ENCODE measurements around the gene SCRN3.
"Not testable (repeated sequence)": the region's sequence is repeated elsewhere in the genome, so short reads cannot be mapped to it uniquely, and the experiment has no call there.

The SCRN3 gene

GRCh38 chr2:174383796-174384195 is 11.7 kb upstream of the SCRN3 start:
- Histone ChIP-seq H3K27me3 (ENCODE audit: control insufficient read depth, insufficient read depth, low read length) (no peaks in the 10 kb centered on the region), H3K27ac (ENCODE audit: low read length) (no peak overlapping the region), H3K9ac (ENCODE audit: low read length) (no peak overlapping the region), H3K36me3 (ENCODE audit: control insufficient read depth, low read depth, low read length) (peaks cover 13% of the 10 kb centered on the region), H3K4me1 (ENCODE audit: control insufficient read depth, low read depth, low read length) (no peaks in the 10 kb centered on the region), H3K4me3 (ENCODE audit: low read length) (no peak overlapping the region), H3K9me3 (ENCODE audit: control insufficient read depth, low read depth, low read length) (no peaks in the 10 kb centered on the region)

- H3K36me3 ChIP-seq (ENCODE audit: control insufficient read depth, low read depth, low read length): peaks cover 10% of the 10 kb centered on the region
- no peaks in the 10 kb centered on the region for H3K9me3 ChIP-seq (ENCODE audit: control insufficient read depth, low read depth, low read length)
- no peaks in the 10 kb centered on the region for H3K4me1 ChIP-seq (ENCODE audit: control insufficient read depth, low read depth, low read length)
- H3K27me3 ChIP-seq (ENCODE audit: control insufficient read depth, insufficient read depth, low read length): no peaks in the 10 kb centered on the region
- no peak overlapping the region for H3K4me3 ChIP-seq (ENCODE audit: low read length)
- no peak overlapping the region for H3K9ac ChIP-seq (ENCODE audit: low read length)
- no peak overlapping the region for H3K27ac ChIP-seq (ENCODE audit: low read length)
Observed at GRCh38 chr2:174385201-174385600, 10.3 kb upstream of the SCRN3 start.

- H3K36me3 ChIP-seq (ENCODE audit: control insufficient read depth, low read depth, low read length); H3K27me3 ChIP-seq (ENCODE audit: control insufficient read depth, insufficient read depth, low read length); H3K27ac ChIP-seq (ENCODE audit: low read length); H3K4me1 ChIP-seq (ENCODE audit: control insufficient read depth, low read depth, low read length); H3K9me3 ChIP-seq (ENCODE audit: control insufficient read depth, low read depth, low read length); H3K4me3 ChIP-seq (ENCODE audit: low read length); H3K9ac ChIP-seq (ENCODE audit: low read length): not testable (repeated sequence)
Observed at GRCh38 chr2:174388706-174389105, 6.8 kb upstream of the SCRN3 start.

- Histone ChIP-seq H3K27me3 (ENCODE audit: control insufficient read depth, insufficient read depth, low read length) (no peaks in the 10 kb centered on the region), H3K36me3 (ENCODE audit: control insufficient read depth, low read depth, low read length) (peaks cover 6% of the 10 kb centered on the region), H3K4me1 (ENCODE audit: control insufficient read depth, low read depth, low read length) (peaks cover 2% of the 10 kb centered on the region)
Observed at GRCh38 chr2:174389542-174389941, 6.0 kb upstream of the SCRN3 start.

GRCh38 chr2:174390303-174390702 is 5.2 kb upstream of the SCRN3 start:
- H3K4me3 ChIP-seq (ENCODE audit: low read length); H3K4me1 ChIP-seq (ENCODE audit: control insufficient read depth, low read depth, low read length); H3K9me3 ChIP-seq (ENCODE audit: control insufficient read depth, low read depth, low read length); H3K27ac ChIP-seq (ENCODE audit: low read length); H3K36me3 ChIP-seq (ENCODE audit: control insufficient read depth, low read depth, low read length); H3K27me3 ChIP-seq (ENCODE audit: control insufficient read depth, insufficient read depth, low read length); H3K9ac ChIP-seq (ENCODE audit: low read length): not testable (repeated sequence)

More at GRCh38 chr2:174389542-174389941, 6.0 kb upstream of the SCRN3 start:
- Histone ChIP-seq H3K4me3 (ENCODE audit: low read length) (no peak overlapping the region), H3K9me3 (ENCODE audit: control insufficient read depth, low read depth, low read length) (no peaks in the 10 kb centered on the region), H3K9ac (ENCODE audit: low read length) (no peak overlapping the region), H3K27ac (ENCODE audit: low read length) (no peak overlapping the region)

GRCh38 chr2:174392706-174393105 is 2.8 kb upstream of the SCRN3 start:
- Histone ChIP-seq H3K27ac (ENCODE audit: low read length) (no peak overlapping the region), H3K4me1 (ENCODE audit: control insufficient read depth, low read depth, low read length) (peaks cover 6% of the 10 kb centered on the region), H3K9ac (ENCODE audit: low read length) (no peak overlapping the region), H3K27me3 (ENCODE audit: control insufficient read depth, insufficient read depth, low read length) (no peaks in the 10 kb centered on the region), H3K9me3 (ENCODE audit: control insufficient read depth, low read depth, low read length) (no peaks in the 10 kb centered on the region), H3K4me3 (ENCODE audit: low read length) (no peak overlapping the region), H3K36me3 (ENCODE audit: control insufficient read depth, low read depth, low read length) (no peaks in the 10 kb centered on the region)

- H3K36me3 ChIP-seq (ENCODE audit: control insufficient read depth, low read depth, low read length): no peaks in the 10 kb centered on the region
- peak overlapping the region; percentile 95 for H3K4me3 ChIP-seq (ENCODE audit: low read length)
- H3K9me3 ChIP-seq (ENCODE audit: control insufficient read depth, low read depth, low read length): no peaks in the 10 kb centered on the region
- peaks cover 6% of the 10 kb centered on the region for H3K4me1 ChIP-seq (ENCODE audit: control insufficient read depth, low read depth, low read length)
- H3K9ac ChIP-seq (ENCODE audit: low read length): peak overlapping the region; percentile 61
- no peaks in the 10 kb centered on the region for H3K27me3 ChIP-seq (ENCODE audit: control insufficient read depth, insufficient read depth, low read length)
- no peak overlapping the region for H3K27ac ChIP-seq (ENCODE audit: low read length)
Observed at GRCh38 chr2:174395969-174396630, 570 bp downstream of the SCRN3 start.

- H3K4me1 ChIP-seq (ENCODE audit: control insufficient read depth, low read depth, low read length): peaks cover 6% of the 10 kb centered on the region
- H3K9ac ChIP-seq (ENCODE audit: low read length): no peak overlapping the region
- no peak overlapping the region for H3K4me3 ChIP-seq (ENCODE audit: low read length)
- H3K36me3 ChIP-seq (ENCODE audit: control insufficient read depth, low read depth, low read length): no peaks in the 10 kb centered on the region
- H3K9me3 ChIP-seq (ENCODE audit: control insufficient read depth, low read depth, low read length): no peaks in the 10 kb centered on the region
- H3K27ac ChIP-seq (ENCODE audit: low read length): no peak overlapping the region
- no peaks in the 10 kb centered on the region for H3K27me3 ChIP-seq (ENCODE audit: control insufficient read depth, insufficient read depth, low read length)
Observed at GRCh38 chr2:174397773-174398172, 2.2 kb downstream of the SCRN3 start.

GRCh38 chr2:174399171-174399570 is 3.6 kb downstream of the SCRN3 start:
- no peak overlapping the region for H3K27ac ChIP-seq (ENCODE audit: low read length)
- H3K36me3 ChIP-seq (ENCODE audit: control insufficient read depth, low read depth, low read length): no peaks in the 10 kb centered on the region
- H3K4me1 ChIP-seq (ENCODE audit: control insufficient read depth, low read depth, low read length): peaks cover 6% of the 10 kb centered on the region
- H3K9ac ChIP-seq (ENCODE audit: low read length): no peak overlapping the region
- H3K9me3 ChIP-seq (ENCODE audit: control insufficient read depth, low read depth, low read length): no peaks in the 10 kb centered on the region
- H3K27me3 ChIP-seq (ENCODE audit: control insufficient read depth, insufficient read depth, low read length): no peaks in the 10 kb centered on the region
- H3K4me3 ChIP-seq (ENCODE audit: low read length): no peak overlapping the region

- Histone ChIP-seq H3K27me3 (ENCODE audit: control insufficient read depth, insufficient read depth, low read length) (no peaks in the 10 kb centered on the region), H3K4me1 (ENCODE audit: control insufficient read depth, low read depth, low read length) (no peaks in the 10 kb centered on the region), H3K27ac (ENCODE audit: low read length) (no peak overlapping the region), H3K36me3 (ENCODE audit: control insufficient read depth, low read depth, low read length) (no peaks in the 10 kb centered on the region), H3K9me3 (ENCODE audit: control insufficient read depth, low read depth, low read length) (no peaks in the 10 kb centered on the region), H3K4me3 (ENCODE audit: low read length) (no peak overlapping the region), H3K9ac (ENCODE audit: low read length) (no peak overlapping the region)
Observed at GRCh38 chr2:174400853-174401252, 5.3 kb downstream of the SCRN3 start.

GRCh38 chr2:174403628-174404027 is 8.1 kb downstream of the SCRN3 start:
- Histone ChIP-seq H3K9me3 (ENCODE audit: control insufficient read depth, low read depth, low read length) (no peaks in the 10 kb centered on the region), H3K4me3 (ENCODE audit: low read length) (no peak overlapping the region), H3K27me3 (ENCODE audit: control insufficient read depth, insufficient read depth, low read length) (no peaks in the 10 kb centered on the region), H3K9ac (ENCODE audit: low read length) (no peak overlapping the region), H3K4me1 (ENCODE audit: control insufficient read depth, low read depth, low read length) (no peaks in the 10 kb centered on the region), H3K36me3 (ENCODE audit: control insufficient read depth, low read depth, low read length) (no peaks in the 10 kb centered on the region), H3K27ac (ENCODE audit: low read length) (no peak overlapping the region)

- H3K4me1 ChIP-seq (ENCODE audit: control insufficient read depth, low read depth, low read length); H3K36me3 ChIP-seq (ENCODE audit: control insufficient read depth, low read depth, low read length); H3K27ac ChIP-seq (ENCODE audit: low read length); H3K9me3 ChIP-seq (ENCODE audit: control insufficient read depth, low read depth, low read length); H3K27me3 ChIP-seq (ENCODE audit: control insufficient read depth, insufficient read depth, low read length): not testable (repeated sequence)
- Histone ChIP-seq H3K4me3 (ENCODE audit: low read length) (peak overlapping the region; percentile 69), H3K9ac (ENCODE audit: low read length) (peak overlapping the region; percentile 79)
Observed at GRCh38 chr2:174410039-174410438, 14.5 kb downstream of the SCRN3 start.

Data from iPS-18a (cell line).